Skin of body (tissue), 2 donors: ENCODE measurements around the gene DNAJC21. TPM values are rescaled to one million over a fixed set of nuclear protein-coding genes. Genes with fewer than 3 reads are reported as not detected.

Experiments used
- DNase-seq: peaks from one replicate; lab custom pipeline; 2025; lab: John Stamatoyannopoulos, UW
- total RNA-seq: library from RNA; depleted of rRNA; stranded (reverse); fragments of >200 nt; gene quantifications from one replicate; pipeline ENCODE4 v1.2.3, GENCODE V29; 2014

The DNAJC21 gene
- total RNA-seq, 1 donor from 2014 or later = 31.1 TPM

GRCh38 chr5:34977934-34978613, 48.7 kb downstream of the DNAJC21 start:
- DNase-seq = no peak

- DNase-seq = no peak
These were observed 49.3 kb downstream of the DNAJC21 start for GRCh38 chr5:34978681-34979080.

DNA sequence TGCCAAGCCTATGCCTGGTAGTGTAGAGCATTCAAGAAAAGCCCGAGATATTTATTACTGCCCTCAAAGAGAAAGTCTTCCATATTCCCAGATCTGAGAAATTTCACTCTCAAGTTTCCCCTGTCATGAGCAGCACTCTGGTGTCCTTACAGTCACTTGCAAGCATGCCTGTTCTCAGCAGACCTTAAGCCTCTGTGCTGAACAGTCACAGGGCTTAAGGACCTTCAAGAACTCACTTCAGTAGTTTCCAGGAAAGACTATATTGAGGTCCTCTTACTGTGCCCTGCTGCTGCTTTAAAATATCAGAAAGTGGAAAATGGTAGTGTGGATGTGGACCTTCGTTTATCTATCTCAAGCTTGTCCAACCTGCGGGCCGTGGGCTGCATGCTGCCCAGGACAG, 53.5 kb downstream of the DNAJC21 start:
- DNase-seq = no peak

- no peak for DNase-seq
These were observed 57.6 kb downstream of the DNAJC21 start for GRCh38 chr5:34986965-34987364.

DNA sequence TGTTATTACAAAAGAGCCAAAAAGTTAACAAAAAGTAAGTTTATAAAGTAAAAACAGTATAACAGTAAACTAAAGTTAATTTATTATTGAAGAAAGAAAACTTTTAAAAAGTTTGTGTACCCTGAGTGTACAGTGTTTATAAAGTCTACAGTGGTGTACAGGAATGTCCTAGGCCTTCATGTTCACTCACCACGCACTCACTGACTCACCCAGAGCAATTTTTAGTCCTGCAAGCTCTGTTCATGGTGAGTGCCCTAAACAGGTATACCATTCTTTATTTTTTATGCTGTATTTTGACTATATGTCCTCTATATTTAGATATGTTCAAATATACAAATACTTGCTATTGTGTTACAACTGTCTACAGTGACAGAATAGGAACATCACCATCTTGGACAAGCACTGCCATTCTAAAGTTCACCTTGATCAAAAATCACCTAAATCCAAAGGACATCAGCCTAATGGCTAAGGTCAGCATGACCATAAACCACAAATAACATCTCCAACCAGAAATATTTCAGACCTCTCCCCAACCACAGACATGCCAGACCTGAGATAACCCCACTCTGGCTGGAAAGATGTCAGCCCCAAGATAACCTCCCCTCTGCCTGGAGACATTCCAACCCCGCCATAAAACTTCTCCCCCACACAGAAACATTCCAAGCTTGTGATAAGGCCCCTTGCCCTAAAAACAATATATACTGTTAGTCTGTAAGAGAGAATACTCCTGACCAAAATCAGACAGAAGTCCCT, 62.3 kb downstream of the DNAJC21 start:
- DNase-seq = no peak

- no peak for DNase-seq
These were observed 64.6 kb downstream of the DNAJC21 start for GRCh38 chr5:34993951-34994350.

DNA sequence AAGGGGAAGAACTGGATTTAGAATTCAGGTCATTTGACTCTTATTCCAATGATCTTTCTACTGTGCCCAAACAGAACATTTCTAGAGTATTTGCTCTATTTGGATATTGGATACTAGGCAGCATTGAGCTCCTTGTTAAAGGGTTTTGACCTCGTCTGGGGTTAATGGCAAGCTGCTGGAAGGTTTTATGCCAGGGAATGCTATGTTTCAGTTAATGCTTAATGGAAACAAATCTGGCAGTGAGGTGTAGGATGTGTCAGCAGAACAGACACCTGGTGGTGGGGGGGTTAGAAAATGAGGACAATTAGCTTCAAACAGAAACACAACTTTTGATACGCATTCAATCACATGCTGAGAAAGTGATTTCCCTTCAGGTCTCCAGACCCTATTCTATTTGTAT, 66.9 kb downstream of the DNAJC21 start:
- DNase-seq = no peak

DNA sequence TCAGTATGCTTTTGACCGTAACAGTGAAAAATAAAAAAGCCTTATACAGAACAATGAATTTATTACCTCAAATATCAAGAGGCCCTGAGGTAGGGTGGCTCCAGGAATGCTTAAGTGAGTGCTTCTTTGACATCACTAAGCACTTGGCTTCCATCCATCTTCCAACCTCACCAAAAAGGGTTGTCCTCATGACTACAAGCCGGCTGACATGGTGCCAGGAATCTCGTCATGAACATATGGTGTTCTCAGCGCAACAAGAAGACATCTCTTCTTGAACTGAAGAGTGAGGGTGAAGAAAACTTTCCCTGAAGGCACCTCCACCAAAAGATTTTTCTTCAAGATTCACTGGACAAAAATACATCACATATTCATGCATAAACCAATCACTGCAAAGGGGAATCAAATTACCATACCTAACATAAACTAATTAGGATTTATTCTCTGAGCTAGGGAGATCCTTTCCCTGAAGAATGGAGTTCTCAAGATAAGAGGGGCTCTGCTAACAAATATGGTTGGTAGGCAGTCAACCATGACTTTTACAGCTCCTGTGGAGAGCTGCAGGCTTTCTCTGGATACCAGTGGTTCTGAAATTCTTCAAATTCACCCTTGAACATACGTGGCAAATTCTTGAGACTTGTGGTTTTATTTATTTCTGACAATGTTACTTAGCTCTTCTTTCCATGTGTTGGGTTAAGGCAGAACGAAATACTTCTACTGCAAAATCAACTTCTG, 68.9 kb downstream of the DNAJC21 start:
- DNase-seq = peak; percentile 32

GRCh38 chr5:35001842-35002241, 72.5 kb downstream of the DNAJC21 start:
- DNase-seq = no peak

GRCh38 chr5:35002459-35002858, 73.1 kb downstream of the DNAJC21 start:
- no peak for DNase-seq

GRCh38 chr5:35003018-35003957, 73.9 kb downstream of the DNAJC21 start:
- DNase-seq = no peak

DNA sequence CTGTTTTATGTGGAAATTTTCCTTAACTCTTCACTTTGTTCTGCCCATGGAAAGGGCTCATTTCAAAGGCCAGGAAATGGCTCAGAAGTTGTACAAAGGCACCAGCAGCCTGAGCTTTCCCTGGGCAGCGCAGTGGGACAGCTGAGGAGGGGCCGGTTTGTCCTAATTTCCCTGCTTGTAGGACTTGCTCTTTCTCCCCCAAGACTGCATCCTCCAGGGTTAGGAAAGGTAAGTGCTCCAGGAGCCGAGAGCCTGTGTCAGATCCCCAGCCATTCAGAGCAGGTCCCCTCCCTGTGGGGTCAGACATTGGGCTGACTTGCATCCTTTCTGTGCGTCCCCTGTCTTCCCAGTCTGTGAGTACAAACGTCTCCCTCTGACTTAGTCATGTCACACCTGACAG, 74.8 kb downstream of the DNAJC21 start:
- DNase-seq = no peak

DNA sequence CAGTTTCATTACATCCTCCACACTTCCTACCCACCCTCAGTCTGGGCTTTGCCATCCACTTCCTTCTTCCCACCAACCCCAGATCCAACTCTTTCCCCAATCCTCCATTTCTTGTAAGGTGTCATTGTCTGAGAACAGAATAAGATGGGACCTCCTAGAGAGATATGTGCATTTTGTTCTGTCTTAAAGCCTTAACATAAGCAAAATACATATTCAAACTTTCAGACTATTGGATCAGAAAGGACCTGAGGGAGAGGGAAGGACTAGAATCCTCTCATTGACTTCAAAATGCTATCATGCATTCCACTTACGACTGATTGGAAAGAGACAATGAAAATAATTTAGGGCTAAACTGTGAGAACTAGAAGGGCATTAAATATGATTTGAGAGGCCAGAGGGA, 75.4 kb downstream of the DNAJC21 start:
- DNase-seq = no peak

Other genes with a start within 250 kb of the DNAJC21 start
- 0.79 TPM for gene TTC23L, start 90.4 kb upstream of the DNAJC21 start, total RNA-seq
- gene RAD1, start 14.1 kb upstream of the DNAJC21 start, total RNA-seq = 32.1 TPM
- gene BRIX1, start 13.8 kb upstream of the DNAJC21 start, total RNA-seq = 30.4 TPM
- not detected for gene AGXT2, start 118.4 kb downstream of the DNAJC21 start, total RNA-seq